Progenitor cell of endocrine pancreas (in vitro differentiated cells): ENCODE results near the gene GLTP. TPM values are rescaled to one million over a fixed set of nuclear protein-coding genes. Genes with fewer than 3 reads are reported as not detected.

Experiments
- DNase-seq: peaks from one replicate; pipeline ENCODE4 v3.0.0; 2021; ENCODE audit warnings: low spot score; ENCODE audit not compliant: unreplicated experiment
- H3K27ac Mint-ChIP-seq: 2 replicates; pipeline ENCODE4 v1.8.0; 2021; ENCODE audit warnings: mild to moderate bottlenecking, moderate library complexity, mixed read lengths
- H3K27me3 Mint-ChIP-seq: 2 replicates; pipeline ENCODE4 v1.8.0; 2021; ENCODE audit warnings: mixed read lengths
- H3K36me3 Mint-ChIP-seq: 2 replicates; pipeline ENCODE4 v1.8.0; 2022; ENCODE audit warnings: mixed read lengths; ENCODE audit not compliant: insufficient read depth
- H3K4me1 Mint-ChIP-seq: 2 replicates; pipeline ENCODE4 v1.8.0; 2021; ENCODE audit warnings: low read depth, mixed read lengths
- H3K4me3 Mint-ChIP-seq: 2 replicates; pipeline ENCODE4 v1.8.0; 2021; ENCODE audit warnings: low read depth, mild to moderate bottlenecking, moderate library complexity, mixed read lengths
- H3K9me3 Mint-ChIP-seq: 2 replicates; pipeline ENCODE4 v1.8.0; 2021; ENCODE audit warnings: low read depth, mixed read lengths
- CTCF ChIP-seq: fragments of 200-600 bp; sonication (generic); IDR thresholded peaks from one replicate; pipeline ENCODE4 v1.5.0; 2021; ENCODE audit warnings: antibody characterized with exemption, mild to moderate bottlenecking; ENCODE audit not compliant: unreplicated experiment
- total RNA-seq: library from RNA; stranded (reverse); gene quantifications from 2 replicates; pipeline ENCODE4 v1.2.1, GENCODE V29; 2021

The GLTP gene
- total RNA-seq, 1 donor from 2014 or later = 21.7 TPM

- Mint-ChIP-seq H3K4me3 (no peak overlapping the region), H3K27me3 (no peaks in the 10 kb centered on the region), H3K4me1 (peaks cover 5% of the 10 kb centered on the region), H3K36me3 (no peaks in the 10 kb centered on the region), H3K9me3 (no peaks in the 10 kb centered on the region), H3K27ac (peak overlapping the region; percentile 33)
- DNase-seq = peak; percentile 90
- TF ChIP-seq CTCF = peak; percentile 99
Measured at GRCh38 chr12:109844983-109845823, 35.1 kb downstream of the GLTP start.

- Mint-ChIP-seq H3K36me3 (no peaks in the 10 kb centered on the region), H3K27ac (no peak overlapping the region), H3K9me3 (no peaks in the 10 kb centered on the region), H3K4me1 (peaks cover 5% of the 10 kb centered on the region), H3K4me3 (no peak overlapping the region), H3K27me3 (no peaks in the 10 kb centered on the region)
- TF ChIP-seq CTCF = no peak
- DNase-seq = no peak
Measured at GRCh38 chr12:109844091-109844490, 36.2 kb downstream of the GLTP start.

DNA sequence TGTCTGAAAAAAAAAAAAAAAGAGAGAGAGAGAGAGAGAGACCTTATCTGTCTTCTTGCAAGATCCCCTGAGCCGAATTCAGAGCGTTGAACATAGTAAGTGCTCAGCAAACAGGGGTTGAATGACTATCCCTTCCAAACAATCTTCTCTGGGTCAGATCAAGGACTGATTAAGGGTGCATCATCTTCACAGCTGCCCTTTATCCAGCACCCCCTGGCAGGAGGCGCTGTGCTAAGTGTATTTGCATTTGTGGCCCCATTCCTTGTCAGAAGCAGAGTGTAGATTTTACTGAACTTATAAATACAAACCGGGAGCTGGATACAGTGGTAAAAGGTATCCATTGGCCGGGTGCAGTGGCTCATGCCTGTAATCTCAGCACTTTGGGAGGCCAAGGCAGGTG, 38.3 kb downstream of the GLTP start:
- no peak for TF ChIP-seq CTCF
- no peak for DNase-seq
- H3K27ac Mint-ChIP-seq = no peak overlapping the region
- H3K27me3 Mint-ChIP-seq = no peaks in the 10 kb centered on the region
- H3K4me3 Mint-ChIP-seq = no peak overlapping the region
- no peaks in the 10 kb centered on the region for H3K36me3 Mint-ChIP-seq
- peaks cover 3% of the 10 kb centered on the region for H3K4me1 Mint-ChIP-seq
- no peaks in the 10 kb centered on the region for H3K9me3 Mint-ChIP-seq

- no peak overlapping the region for H3K27ac Mint-ChIP-seq
- DNase-seq = no peak
- no peaks in the 10 kb centered on the region for H3K9me3 Mint-ChIP-seq
- H3K27me3 Mint-ChIP-seq = no peaks in the 10 kb centered on the region
- H3K4me3 Mint-ChIP-seq = no peak overlapping the region
- TF ChIP-seq CTCF = peak; percentile 12
- no peaks in the 10 kb centered on the region for H3K36me3 Mint-ChIP-seq
- peaks cover 3% of the 10 kb centered on the region for H3K4me1 Mint-ChIP-seq
Measured at GRCh38 chr12:109841356-109841755, 39.0 kb downstream of the GLTP start.

- no peaks in the 10 kb centered on the region for H3K9me3 Mint-ChIP-seq
- no peaks in the 10 kb centered on the region for H3K27me3 Mint-ChIP-seq
- peaks cover 3% of the 10 kb centered on the region for H3K4me1 Mint-ChIP-seq
- H3K36me3 Mint-ChIP-seq = no peaks in the 10 kb centered on the region
- no peak overlapping the region for H3K4me3 Mint-ChIP-seq
- DNase-seq = no peak
- H3K27ac Mint-ChIP-seq = peak overlapping the region; percentile 41
- TF ChIP-seq CTCF = no peak
Measured at GRCh38 chr12:109840305-109841074, 39.9 kb downstream of the GLTP start.
